DMS114 treated with DMSO at 0.1 percent for 48 hours (cell line): ENCODE measurements around the gene CPNE8.

Source experiments
- DNase-seq: peaks from one replicate; lab custom pipeline; 2025; ENCODE audit not compliant: unreplicated experiment; lab: John Stamatoyannopoulos, UW

CPNE8 gene

GRCh38 chr12:38648813-38649212 is 256.6 kb downstream of the CPNE8 start:
- DNase-seq: no peak

- no peak for DNase-seq
These were observed 259.2 kb downstream of the CPNE8 start for GRCh38 chr12:38646146-38646545.

GRCh38 chr12:38639625-38640024 is 265.8 kb downstream of the CPNE8 start:
- DNase-seq: no peak

- no peak for DNase-seq
These were observed 267.0 kb downstream of the CPNE8 start for GRCh38 chr12:38638401-38638800.

GRCh38 chr12:38633511-38633910 is 271.9 kb downstream of the CPNE8 start:
- DNase-seq: no peak

GRCh38 chr12:38629064-38629463 is 276.3 kb downstream of the CPNE8 start:
- DNase-seq: no peak

- DNase-seq: no peak
These were observed 277.1 kb downstream of the CPNE8 start for GRCh38 chr12:38628288-38628687.

- no peak for DNase-seq
These were observed 280.1 kb downstream of the CPNE8 start for GRCh38 chr12:38625306-38625705.

GRCh38 chr12:38614171-38614570 is 291.2 kb downstream of the CPNE8 start:
- no peak for DNase-seq

- no peak for DNase-seq
These were observed 294.5 kb downstream of the CPNE8 start for GRCh38 chr12:38610808-38611350.

GRCh38 chr12:38607295-38607694 is 298.1 kb downstream of the CPNE8 start:
- DNase-seq: no peak
